DOHH2 (cell line): ENCODE results near the gene RRP1.

ENCODE experiments used
- H3F3A ChIP-seq: fragments of 200-600 bp; sonication (generic), shearing (Covaris generic); 2 replicates; pipeline ENCODE4 v1.6.0; 2016; ENCODE audit warnings: antibody characterized with exemption, mild to moderate bottlenecking; ENCODE audit not compliant: control insufficient read depth, insufficient read depth
- H3K27ac ChIP-seq: fragments of 200-600 bp; sonication (generic); 2 replicates; pipeline ENCODE4 v1.5.1; 2014; ENCODE audit warnings: low read depth, mild to moderate bottlenecking, low read length, moderate library complexity
- H3K27me3 ChIP-seq: fragments of 200-600 bp; sonication (generic); 2 replicates; pipeline ENCODE4 v1.6.1; 2014; ENCODE audit warnings: mild to moderate bottlenecking, low read length, mixed read lengths; ENCODE audit not compliant: control insufficient read depth
- H3K36me3 ChIP-seq: fragments of 200-600 bp; sonication (generic); 2 replicates; pipeline ENCODE4 v1.6.1; 2014; ENCODE audit warnings: mild to moderate bottlenecking, low read length, moderate library complexity, mixed read lengths; ENCODE audit not compliant: control insufficient read depth
- H3K4me1 ChIP-seq: fragments of 200-600 bp; sonication (generic); 2 replicates; pipeline ENCODE4 v1.6.1; 2014; ENCODE audit warnings: mild to moderate bottlenecking, low read length, mixed read lengths; ENCODE audit not compliant: control insufficient read depth
- H3K4me2 ChIP-seq: fragments of 200-600 bp; sonication (generic); 2 replicates; pipeline ENCODE4 v1.6.0; 2014; ENCODE audit warnings: mild to moderate bottlenecking, low read length, moderate library complexity
- H3K4me3 ChIP-seq: fragments of 200-600 bp; sonication (generic); 2 replicates; pipeline ENCODE4 v1.5.1; 2014; ENCODE audit warnings: mild to moderate bottlenecking, low read length, mixed read lengths
- H3K79me2 ChIP-seq: fragments of 200-600 bp; sonication (generic); 2 replicates; pipeline ENCODE4 v1.6.1; 2014; ENCODE audit warnings: mild to moderate bottlenecking, low read length, mixed read lengths; ENCODE audit not compliant: control insufficient read depth
- H3K9me2 ChIP-seq: fragments of 200-600 bp; sonication (generic); replicated peaks from 2 replicates; pipeline ENCODE4 v1.6.1; 2014; ENCODE audit warnings: mild to moderate bottlenecking, low read length, mixed read lengths; ENCODE audit not compliant: control insufficient read depth
- H3K9me3 ChIP-seq: fragments of 200-600 bp; sonication (generic); 2 replicates; pipeline ENCODE4 v1.6.1; 2014; ENCODE audit warnings: antibody characterized with exemption, low read length, mixed read lengths; ENCODE audit not compliant: control insufficient read depth, insufficient read depth
- H4K20me1 ChIP-seq: fragments of 200-600 bp; sonication (generic); 2 replicates; pipeline ENCODE4 v1.6.0; 2014; ENCODE audit warnings: low read depth, mild to moderate bottlenecking, antibody characterized with exemption, low read length, moderate library complexity; ENCODE audit not compliant: control insufficient read depth, insufficient read depth
- CTCF ChIP-seq: fragments of 200-600 bp; sonication (generic); IDR thresholded peaks from one replicate; pipeline ENCODE4 v1.5.1; 2014; ENCODE audit warnings: antibody characterized with exemption, mild to moderate bottlenecking, low read depth, low read length; ENCODE audit not compliant: poor library complexity, severe bottlenecking
- EZH2phosphoT487 ChIP-seq: fragments of 200-600 bp; sonication (generic); IDR thresholded peaks from 2 replicates; pipeline ENCODE4 v1.6.1; 2017; ENCODE audit warnings: borderline replicate concordance, mild to moderate bottlenecking, antibody characterized with exemption, low read length, moderate library complexity, mixed read lengths

Gene RRP1

GRCh38 chr21:43753439-43753799, 36.0 kb upstream of the RRP1 start:
- Histone ChIP-seq H3K4me2 (no peak overlapping the region), H3K36me3 (peaks cover 21% of the 10 kb centered on the region)

DNA sequence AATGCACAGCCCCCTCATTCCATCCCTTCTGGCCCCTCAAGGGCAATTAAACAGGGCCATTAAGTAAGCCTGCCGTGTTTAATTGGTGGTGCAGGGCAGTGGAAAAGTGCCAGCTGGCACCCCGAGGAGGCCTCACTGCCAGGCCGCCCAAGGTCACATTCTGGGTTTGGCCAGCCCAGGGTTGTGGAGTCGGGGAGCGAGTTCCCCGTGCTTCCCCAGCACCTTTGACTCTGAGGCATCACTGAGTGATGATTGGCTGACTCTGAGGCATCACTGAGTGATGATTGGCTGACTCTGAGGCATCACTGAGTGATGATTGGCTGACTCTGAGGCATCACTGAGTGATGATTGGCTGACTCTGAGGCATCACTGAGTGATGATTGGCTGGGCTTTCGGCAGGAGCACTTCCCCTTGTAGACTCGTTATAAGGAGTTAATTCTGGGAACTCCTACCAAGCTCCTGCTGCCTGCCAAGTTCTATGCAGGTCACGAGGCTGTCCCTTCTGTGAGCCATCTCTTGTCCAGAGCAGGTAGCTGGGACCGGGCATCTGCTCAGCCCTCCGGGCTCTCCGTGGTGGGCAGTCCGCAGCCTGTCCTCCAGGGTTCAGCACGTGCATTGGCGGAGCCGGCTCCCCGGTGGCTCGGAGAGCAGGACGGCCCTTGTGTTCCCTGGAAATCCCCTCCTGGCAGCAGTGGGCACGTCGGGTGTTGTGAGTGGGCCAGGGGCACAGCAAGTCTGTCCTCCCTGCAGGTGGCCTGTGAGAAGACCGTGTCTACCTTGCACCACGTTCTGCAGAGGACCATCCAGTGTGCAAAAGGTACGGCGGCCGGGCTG, 34.2 kb upstream of the RRP1 start:
- Histone ChIP-seq H4K20me1 (no peaks in the 10 kb centered on the region), H3K9me2 (no peaks in the 10 kb centered on the region), H3K27ac (no peak overlapping the region), H3K79me2 (no peaks in the 10 kb centered on the region), H3K4me1 (no peaks in the 10 kb centered on the region), H3K9me3 (no peaks in the 10 kb centered on the region), H3K4me3 (no peak overlapping the region), H3F3A (no peaks in the 10 kb centered on the region), H3K36me3 (peaks cover 21% of the 10 kb centered on the region), H3K27me3 (no peaks in the 10 kb centered on the region), H3K4me2 (no peak overlapping the region)
- TF ChIP-seq CTCF (no peak), EZH2phosphoT487 (no peak)

More at GRCh38 chr21:43753439-43753799, 36.0 kb upstream of the RRP1 start:
- H3K9me2 ChIP-seq = no peaks in the 10 kb centered on the region
- TF ChIP-seq EZH2phosphoT487 = no peak
- TF ChIP-seq CTCF = no peak
- H3K9me3 ChIP-seq = no peaks in the 10 kb centered on the region
- H3K27ac ChIP-seq = no peak overlapping the region
- H3K4me3 ChIP-seq = no peak overlapping the region
- H4K20me1 ChIP-seq = no peaks in the 10 kb centered on the region
- no peaks in the 10 kb centered on the region for H3K27me3 ChIP-seq
- no peaks in the 10 kb centered on the region for H3F3A ChIP-seq
- no peaks in the 10 kb centered on the region for H3K79me2 ChIP-seq
- no peaks in the 10 kb centered on the region for H3K4me1 ChIP-seq

GRCh38 chr21:43755820-43756594, 33.4 kb upstream of the RRP1 start:
- no peak overlapping the region for H3K4me3 ChIP-seq
- no peak overlapping the region for H3K27ac ChIP-seq
- no peaks in the 10 kb centered on the region for H3K79me2 ChIP-seq
- H3K4me1 ChIP-seq = no peaks in the 10 kb centered on the region
- no peaks in the 10 kb centered on the region for H3K27me3 ChIP-seq
- H3F3A ChIP-seq = no peaks in the 10 kb centered on the region
- no peaks in the 10 kb centered on the region for H3K9me2 ChIP-seq
- H3K9me3 ChIP-seq = no peaks in the 10 kb centered on the region
- no peak overlapping the region for H3K4me2 ChIP-seq
- TF ChIP-seq EZH2phosphoT487 (no peak), CTCF (no peak)
- H4K20me1 ChIP-seq = no peaks in the 10 kb centered on the region
- peaks cover 21% of the 10 kb centered on the region for H3K36me3 ChIP-seq
